HG02973 (cell line): ENCODE results near the gene AGTR1.
"Not testable (repeated sequence)": the region's sequence is repeated elsewhere in the genome, so short reads cannot be mapped to it uniquely, and the experiment has no call there.

Experiments
- ATAC-seq: cut with Tn5 transposase; IDR thresholded peaks from one replicate; pipeline ENCODE4 v1.9.1; 2021; ENCODE audit warnings: moderate library complexity; ENCODE audit not compliant: unreplicated experiment

Gene AGTR1

DNA sequence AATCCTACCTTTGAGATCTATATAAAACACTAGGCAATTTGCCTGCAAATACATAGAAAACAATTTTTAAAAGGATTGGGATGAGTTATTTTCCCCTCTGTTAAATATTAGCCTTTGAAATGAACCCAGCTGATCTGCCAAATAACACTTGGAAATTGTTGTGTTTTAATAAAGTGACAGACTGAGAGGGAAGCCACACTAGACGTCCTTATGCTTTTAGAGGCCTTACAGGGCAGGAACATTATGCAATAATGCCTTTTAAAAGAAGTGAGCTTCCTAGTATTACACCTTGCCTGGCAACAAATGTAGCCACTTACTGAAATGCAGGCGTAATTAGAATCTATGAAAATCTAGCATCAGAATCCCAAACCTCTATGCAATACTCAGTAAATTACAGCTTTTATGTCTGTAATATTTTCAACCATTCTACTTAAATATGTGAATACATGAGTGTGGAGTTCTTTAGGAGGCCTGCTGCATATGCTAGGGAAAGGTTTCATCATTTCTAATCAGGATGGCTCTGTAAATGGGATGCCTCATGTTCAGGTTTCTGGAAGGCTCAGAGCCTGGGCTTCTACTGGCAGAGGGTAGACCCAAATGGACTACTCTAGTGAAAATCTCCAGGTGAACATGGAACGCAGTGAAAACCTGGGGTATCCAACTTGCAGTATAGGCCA lies 20.3 kb downstream of the AGTR1 start:
- no peak for ATAC-seq

DNA sequence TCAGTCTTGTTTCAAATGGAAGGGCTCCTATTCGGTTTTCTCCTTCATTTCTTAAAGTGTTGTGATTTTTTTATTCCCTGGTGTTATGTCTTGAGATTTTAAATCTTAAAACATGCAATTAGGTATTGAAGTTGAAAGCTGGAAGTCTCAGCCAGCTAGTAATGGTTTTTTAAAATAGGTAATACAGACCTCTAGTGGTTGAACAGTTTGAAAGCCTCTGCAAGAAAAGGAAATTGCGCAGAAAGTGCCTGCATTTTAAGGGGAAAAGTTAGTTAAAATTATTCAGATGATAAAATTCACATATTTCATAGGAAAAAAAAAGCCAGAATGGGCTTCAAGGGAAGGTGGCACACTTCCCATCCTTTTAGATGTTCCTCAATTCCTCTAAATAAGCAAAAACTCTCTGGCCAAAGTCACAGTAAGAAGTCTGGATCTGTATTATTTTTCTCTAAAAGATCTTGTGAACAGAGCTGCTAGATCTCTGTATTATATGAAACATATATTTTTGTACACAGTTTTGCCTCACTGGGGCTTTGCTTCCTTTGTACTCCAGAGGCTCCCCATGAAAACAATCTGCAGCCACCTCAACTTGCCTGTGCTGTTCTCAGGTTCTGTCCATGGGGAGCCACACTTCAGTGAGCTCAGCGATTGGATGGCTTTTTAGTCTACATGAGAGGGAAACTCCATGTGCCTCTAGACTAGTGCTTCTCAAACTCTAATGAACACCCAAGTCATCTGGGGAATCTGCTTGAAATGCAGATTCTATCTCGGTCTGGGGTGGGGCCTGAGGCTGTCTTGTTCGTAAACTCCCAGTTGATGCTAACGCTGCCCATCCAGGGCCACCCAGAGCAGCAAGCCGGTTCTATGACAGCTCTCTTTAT lies 21.5 kb downstream of the AGTR1 start:
- no peak for ATAC-seq

DNA sequence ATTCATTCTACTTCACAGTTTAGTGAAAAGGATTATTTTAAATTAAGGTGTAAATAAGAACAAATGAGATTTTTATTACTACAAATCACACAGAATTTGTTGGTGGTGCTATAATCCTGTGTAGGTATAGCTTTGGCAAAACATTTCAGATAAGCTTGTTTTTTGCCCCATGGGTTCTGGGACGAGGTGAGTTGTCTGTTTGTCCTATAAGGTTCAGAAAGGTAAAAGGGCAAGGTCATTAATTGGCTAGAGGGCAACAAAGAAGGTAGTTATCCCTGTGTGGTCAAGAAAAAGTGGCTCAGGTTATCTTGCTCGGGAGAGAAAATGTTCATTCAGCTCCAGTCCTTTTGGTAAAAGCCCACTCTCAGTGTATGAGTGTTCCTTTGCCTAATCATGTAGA lies 23.2 kb downstream of the AGTR1 start:
- no peak for ATAC-seq

- ATAC-seq: no peak
These were observed 25.9 kb downstream of the AGTR1 start for GRCh38 chr3:148723631-148724030.

GRCh38 chr3:148727231-148727630 lies 29.5 kb downstream of the AGTR1 start:
- peak; percentile 78 for ATAC-seq

DNA sequence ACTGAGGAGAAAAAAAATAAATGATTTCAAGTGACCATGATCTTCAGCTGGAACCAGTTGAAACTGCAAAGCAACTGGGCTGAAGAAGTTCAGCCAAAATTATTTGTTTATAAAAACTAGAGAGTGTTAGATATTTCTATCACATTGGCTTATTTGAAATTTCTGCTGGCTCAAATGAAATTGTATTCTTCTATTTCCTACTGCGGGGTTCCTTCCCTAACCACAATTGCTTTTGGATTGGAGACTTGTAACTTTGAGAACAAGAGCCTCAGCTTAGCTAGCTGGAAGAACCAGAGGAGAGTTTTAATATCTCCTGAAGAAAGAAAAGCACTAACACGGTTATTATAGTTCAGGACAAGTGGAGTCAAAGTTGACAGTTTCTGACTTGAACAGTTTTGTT lies 31.1 kb downstream of the AGTR1 start:
- no peak for ATAC-seq

DNA sequence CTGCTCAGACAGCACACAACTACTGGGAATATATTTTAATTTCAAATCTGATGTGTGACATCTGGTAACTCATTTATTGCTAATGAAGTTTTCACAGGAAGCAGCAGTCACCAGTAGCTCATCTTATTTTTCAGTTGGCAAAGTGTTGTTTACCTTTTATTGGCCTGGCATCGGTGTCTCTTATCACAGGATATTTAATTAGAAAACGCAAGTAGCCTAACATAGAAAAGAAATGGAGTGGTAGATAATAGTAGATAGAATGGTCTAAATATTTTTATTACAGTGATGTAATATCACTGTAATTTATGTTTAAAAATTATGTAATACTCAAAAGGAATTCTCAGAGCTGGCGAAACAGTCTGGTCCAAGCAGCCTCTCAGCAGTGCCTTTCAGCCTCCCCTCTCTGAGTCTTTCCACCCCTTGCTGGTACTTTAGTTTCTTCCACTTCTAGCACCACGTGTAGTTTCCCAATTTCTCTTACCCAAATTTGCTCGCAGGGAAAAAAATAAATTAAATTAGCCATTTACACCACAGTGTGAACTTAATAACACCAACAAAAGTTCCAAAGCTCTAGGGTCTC lies 31.9 kb downstream of the AGTR1 start:
- ATAC-seq: no peak

DNA sequence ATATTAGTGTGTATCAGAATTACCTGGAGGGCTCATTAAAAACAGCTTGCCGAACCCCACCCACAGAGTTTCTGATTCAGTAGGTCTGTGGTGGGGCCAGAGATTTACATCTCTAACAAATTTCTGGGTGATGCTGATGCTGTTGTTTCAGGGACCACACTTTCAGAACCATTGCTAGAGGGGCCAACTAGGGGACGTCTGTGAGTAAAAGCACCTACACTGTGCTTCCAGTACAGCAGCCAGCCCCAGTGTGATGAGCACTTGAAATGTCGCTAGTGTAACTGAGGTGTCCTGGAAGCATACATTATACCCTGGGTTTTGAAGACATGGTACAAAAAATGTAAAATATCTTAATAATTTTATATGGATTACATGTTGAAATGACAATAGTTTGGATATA lies 33.0 kb downstream of the AGTR1 start:
- ATAC-seq: no peak

DNA sequence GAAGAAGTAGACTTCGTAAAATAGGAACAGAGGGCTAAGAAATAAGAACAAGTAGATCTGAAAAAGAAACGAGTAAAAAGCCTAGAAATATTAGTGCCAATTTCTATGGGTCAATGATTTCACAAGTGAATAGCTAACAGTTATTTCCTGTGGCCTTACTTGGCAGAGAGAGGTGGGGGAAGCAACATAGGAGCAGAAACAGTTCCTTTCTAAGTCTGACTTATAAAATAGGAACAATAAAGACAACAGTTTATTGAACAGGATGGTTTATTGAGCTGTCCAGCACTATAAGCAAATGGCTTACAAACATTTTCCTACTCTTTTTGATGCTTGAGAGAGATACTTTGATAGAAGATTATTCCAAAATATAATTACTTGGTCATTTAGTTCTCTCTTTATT lies 37.9 kb downstream of the AGTR1 start:
- ATAC-seq: no peak

- no peak for ATAC-seq
These were observed 38.4 kb downstream of the AGTR1 start for GRCh38 chr3:148736086-148736485.

DNA sequence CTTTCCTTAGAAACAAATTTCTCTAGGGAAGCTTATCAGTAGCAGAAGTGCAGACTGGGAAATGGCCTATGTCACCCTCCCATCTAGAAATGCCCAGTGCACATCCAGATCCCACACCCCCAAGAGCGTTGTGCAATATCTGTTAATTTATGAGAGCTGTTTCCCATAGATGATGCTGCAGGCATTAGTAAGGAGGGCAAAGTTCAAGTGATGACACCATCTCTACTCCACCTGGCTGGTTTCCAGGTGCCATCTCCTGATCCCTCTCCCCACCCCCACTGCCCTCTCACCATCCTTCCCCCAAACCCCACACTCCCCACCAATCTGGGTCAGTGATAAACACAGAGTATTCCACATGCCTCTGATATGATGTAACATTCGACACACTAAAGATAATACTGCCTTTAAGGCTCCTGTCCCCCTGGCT lies 39.4 kb downstream of the AGTR1 start:
- no peak for ATAC-seq

DNA sequence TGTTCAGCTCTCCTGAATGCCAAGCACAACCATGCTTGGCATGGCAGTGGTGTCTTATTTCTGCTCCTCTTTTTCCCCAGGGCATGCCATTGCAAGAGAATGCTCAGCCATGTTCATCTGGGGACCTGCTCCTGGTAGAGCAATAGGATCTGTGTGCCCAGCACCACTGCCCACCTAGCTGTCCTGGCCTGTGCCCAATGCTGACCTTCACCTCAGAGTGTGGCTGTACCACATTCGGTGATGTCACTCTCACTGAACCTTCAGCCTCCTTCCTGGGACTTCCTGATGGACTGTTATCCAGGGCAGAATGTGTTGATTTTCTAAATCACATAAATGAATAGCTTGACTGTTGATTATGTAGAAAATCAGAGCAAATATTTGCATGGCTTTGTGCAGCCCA lies 42.0 kb downstream of the AGTR1 start:
- no peak for ATAC-seq

DNA sequence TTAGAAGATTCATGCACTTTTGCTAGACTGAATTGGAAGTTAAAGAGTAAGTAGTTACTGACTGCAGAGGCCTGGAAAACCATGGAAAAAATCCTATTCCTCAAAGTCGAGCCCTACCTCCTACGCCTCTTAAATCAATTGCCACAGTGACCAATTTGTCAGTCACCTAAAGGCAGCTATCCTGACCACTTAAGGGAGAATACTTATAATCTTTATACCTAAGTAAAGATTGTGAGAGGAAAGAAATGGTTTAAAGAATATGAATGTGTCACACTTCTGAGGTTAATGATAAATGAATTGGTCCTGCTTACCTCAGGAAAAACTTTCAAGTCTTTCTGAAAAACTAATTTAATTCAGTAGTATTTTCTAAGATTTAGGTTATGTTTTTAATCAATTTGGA lies 42.6 kb downstream of the AGTR1 start:
- ATAC-seq: no peak

DNA sequence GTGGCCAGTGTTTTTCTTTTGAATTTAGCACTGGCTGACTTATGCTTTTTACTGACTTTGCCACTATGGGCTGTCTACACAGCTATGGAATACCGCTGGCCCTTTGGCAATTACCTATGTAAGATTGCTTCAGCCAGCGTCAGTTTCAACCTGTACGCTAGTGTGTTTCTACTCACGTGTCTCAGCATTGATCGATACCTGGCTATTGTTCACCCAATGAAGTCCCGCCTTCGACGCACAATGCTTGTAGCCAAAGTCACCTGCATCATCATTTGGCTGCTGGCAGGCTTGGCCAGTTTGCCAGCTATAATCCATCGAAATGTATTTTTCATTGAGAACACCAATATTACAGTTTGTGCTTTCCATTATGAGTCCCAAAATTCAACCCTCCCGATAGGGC lies 43.5 kb downstream of the AGTR1 start:
- ATAC-seq: no peak

DNA sequence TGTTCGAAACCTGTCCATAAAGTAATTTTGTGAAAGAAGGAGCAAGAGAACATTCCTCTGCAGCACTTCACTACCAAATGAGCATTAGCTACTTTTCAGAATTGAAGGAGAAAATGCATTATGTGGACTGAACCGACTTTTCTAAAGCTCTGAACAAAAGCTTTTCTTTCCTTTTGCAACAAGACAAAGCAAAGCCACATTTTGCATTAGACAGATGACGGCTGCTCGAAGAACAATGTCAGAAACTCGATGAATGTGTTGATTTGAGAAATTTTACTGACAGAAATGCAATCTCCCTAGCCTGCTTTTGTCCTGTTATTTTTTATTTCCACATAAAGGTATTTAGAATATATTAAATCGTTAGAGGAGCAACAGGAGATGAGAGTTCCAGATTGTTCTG lies 44.4 kb downstream of the AGTR1 start:
- no peak for ATAC-seq

GRCh38 chr3:148746053-148746452 lies 48.4 kb downstream of the AGTR1 start:
- ATAC-seq: no peak

GRCh38 chr3:148748283-148748682 lies 50.6 kb downstream of the AGTR1 start:
- ATAC-seq: no peak

DNA sequence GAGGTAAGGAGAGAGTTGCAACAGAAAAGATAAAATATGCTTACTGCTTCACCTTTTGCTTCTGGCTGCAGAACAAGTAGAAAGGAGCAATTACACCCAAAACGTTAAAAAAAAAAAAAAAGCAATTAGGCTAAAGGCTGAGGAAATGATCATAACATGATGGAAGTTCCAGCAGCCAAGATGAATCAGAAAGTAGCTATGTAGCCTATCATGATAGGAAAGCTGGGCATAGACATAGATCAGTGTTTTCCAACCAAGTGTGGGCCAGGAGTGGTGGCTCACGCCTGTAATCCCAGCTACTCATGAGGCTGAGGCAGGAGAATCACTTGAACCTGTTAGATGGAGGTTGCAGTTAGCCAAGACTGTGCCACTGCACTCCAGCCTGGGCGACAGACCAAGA lies 52.6 kb downstream of the AGTR1 start:
- no peak for ATAC-seq

DNA sequence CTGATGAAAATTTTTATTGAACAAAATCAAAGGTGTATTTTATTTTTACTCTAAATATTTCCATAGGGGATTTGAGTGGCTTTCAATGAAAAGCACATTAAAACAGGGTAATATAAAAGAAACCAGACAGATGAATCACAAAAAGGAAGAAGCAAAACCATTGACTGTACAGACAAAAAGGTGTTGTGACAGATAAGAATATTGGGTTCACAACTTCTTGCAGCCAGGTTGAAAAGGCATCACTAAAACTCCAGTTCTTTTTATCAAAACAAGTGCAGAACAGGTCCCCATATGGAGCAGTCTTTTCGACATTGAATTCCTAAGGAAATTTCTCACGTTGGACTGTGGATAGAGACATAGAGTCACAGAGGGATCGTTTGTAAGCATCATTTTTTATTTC lies 53.8 kb downstream of the AGTR1 start:
- no peak for ATAC-seq

GRCh38 chr3:148753385-148753784 lies 55.7 kb downstream of the AGTR1 start:
- ATAC-seq: not testable (repeated sequence)

GRCh38 chr3:148755570-148755969 lies 57.9 kb downstream of the AGTR1 start:
- ATAC-seq: no peak

- no peak for ATAC-seq
These were observed 58.6 kb downstream of the AGTR1 start for GRCh38 chr3:148756311-148756710.
